HG02943 (cell line): Measurements from ENCODE around the gene F5.

Source experiments
- ATAC-seq: cut with Tn5 transposase; IDR thresholded peaks from one replicate; pipeline ENCODE4 v1.9.1; 2021; ENCODE audit warnings: mild to moderate bottlenecking, low read depth, moderate library complexity; ENCODE audit not compliant: unreplicated experiment

F5 gene

DNA sequence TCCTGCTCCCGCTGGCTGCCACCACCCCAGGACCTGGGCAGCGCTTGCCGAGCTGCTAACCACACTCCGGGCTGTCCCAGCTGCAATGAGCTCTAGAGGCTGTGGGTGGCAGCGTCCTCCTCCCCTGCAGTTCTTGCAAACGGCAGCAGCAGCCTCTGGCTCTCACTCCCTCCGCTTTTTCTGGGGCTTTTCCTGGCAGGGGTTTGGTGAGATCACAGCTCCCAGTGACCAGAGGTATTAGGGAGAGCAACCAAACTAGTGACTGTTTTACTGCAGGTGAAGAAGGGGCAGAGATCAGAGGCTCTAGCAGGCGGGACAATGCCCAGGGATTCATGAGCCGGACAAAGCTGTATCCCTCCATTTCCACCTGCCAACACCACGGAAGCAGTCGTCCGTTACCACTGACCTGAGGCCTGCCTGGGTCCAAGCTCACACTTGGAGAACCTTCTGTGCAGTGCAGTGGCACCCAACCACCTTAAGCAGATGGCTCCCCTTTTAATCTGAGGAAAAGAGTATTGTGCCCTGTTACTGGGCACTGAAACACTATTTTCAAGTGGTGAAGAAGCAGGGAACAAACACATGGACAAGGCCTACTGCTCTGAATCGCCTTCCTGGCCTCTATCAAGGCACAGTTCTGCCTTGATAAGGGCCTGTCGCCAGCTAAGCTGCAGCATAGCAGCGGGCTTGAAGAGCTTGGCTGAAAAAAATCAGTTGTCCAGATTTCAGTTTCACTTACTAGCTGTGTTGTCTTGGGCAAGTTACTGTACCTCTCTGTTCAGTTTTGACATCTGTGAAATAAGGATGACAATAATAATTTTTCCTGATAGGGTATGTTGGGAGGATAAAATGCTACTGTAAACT lies at the start of gene F5:
F5 (minus strand) TSS at position 87 of the 861 bp plus-strand sequence. CDS start 95 bp downstream, outside the sequence.
- peak; percentile 83 for ATAC-seq

DNA sequence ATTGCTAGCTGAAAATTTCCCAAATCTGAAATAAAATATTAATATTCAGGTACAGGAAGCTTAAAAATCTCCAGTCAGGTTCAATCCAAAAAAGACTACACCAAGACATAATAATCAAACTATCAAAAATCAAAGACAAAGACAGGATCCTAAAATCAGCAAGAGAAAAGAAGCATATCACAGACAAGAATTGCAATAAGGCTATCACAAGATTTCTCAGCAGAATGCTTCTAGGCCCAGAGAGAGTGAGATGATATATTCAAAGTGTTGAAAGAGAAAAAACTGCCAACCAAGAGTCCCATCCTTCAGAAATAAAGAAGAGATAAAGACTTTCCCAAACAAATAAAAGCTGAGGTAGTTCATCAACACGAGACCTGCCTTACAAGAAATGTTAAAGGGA lies 48.6 kb upstream of the F5 start:
- no peak for ATAC-seq

DNA sequence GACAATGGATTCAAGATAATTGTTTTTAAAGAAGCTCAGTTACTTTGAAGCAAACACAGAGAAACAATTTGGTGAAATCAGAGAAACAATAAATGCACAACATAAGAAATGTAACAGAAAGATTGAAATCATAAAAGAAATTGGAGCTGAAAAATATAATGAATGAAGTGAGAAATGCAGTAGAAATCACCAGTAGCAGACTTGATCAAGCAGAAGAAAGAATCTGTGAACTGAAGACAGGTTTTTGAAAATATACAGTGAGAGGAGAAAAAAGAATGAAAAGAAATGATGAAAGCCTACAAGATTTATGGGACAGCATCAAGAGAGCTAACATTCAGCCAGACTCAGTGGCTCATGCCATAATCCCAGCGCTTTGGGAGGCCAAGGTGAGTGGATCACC lies 47.9 kb upstream of the F5 start:
- ATAC-seq = no peak

DNA sequence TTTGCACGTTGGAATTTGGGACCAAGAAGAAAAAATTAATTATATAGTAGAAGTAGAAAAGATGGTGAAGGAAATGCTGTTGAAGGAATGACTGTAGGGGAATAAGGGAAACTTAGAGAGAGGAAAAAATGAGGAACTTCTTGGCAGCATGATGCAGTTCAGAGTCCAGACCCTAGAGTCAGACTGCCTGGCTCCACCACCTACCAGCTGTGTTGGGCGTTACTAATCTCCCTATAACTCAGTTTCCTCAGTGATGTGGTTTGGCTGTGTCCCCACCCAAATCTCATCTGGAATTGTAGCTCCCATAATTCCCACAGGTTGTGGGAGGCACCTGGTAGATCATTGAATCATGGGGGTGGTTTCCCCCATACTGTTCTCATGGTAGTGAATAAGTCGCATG lies 45.0 kb upstream of the F5 start:
- ATAC-seq = no peak

DNA sequence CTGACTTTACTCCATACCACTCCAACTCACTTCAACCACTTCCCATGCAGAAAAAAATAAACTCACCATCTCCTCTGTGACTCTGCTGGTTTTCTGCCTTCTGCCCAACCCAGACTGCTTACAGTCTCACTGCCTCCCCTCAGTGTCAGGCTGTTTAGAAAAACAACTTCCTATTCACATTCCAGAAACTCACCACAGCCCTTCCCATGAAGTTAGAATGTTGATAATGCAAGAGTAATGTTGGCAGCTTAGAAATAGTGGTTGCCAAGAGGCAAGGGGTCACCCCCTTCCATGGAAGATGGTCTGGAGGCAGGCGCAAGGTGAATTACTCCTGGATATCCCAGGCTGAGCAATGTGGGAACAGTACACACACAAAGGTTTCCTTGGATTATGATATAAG lies 43.7 kb upstream of the F5 start, which contains the start of gene SELP:
SELP (minus strand) TSS at position 119 of the 400 bp plus-strand sequence; CDS start at position 69, 50 bp downstream.
- no peak for ATAC-seq

DNA sequence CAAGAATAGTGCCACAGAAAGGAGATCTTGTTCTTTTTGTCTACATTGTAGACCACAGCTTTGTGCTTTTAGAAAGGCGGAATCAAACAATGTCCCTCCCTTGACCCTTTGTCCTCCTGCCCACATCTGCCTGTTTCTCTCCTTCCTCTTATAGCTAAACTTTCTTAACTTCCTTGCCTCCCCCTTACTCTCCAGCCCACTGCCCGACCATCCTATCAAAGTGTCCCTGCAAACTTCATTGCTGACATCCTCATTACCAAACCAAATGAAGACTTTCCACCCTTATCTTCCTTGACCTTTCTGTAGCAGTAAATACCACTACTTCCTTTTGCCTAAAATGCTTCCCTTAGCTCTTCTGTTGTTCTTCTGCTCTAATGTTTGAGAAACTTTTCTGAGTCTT lies 38.6 kb upstream of the F5 start:
- no peak for ATAC-seq

DNA sequence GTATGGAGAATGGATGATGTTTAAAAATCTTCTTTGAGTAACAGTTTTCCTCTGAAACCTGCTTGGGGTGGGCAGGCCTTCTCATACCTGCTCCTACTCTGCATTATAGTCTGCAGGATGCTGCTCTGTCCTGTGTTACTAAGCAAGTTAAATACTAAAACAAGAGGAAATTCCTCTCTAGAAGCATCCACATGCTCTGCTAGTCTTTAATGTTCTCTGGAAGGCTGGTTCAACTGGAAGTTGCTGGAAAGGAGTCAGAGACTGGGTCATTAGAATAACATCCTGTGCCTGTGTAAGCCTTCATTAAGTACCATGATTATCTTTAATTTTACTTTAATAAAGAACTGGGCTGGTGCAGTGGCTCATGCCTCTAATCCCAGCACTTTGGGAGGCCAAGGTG lies 37.8 kb upstream of the F5 start:
- no peak for ATAC-seq

DNA sequence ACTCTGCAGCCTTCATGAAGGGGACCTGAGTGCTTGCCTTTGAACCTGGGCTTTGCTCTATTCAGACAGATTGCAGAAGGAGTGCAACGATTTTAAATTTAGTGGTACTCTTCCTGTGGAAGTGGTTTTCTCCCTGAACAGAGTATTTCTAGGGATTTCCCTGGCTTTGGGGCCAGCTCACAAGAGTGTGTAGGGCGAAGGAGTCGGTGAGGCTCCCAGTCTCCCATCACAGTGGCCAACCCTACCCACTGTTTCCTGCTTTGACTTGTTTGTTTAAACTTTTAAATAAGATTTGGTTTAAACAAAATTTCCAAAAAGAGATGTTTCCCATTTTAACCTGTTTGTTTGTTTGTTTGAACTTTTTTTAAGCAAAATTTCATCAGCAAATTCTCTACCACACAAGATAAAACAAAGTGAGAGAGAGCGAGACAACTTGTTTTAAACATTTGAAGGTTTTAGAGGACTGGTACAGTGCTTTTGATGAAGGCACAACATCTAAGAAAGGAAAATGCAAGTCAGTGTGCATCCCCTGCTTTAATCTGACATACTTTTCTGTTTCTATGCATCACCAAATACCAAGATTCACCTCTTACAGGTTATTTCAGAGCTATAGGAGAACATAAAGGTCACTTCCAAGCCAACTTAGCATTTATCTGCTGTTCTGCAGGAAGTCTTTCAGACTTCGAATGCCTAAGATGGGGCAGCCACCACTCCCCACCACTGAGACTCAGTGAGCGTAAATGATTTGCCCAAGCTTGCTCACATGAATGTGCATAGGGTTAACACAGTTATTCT lies 37.0 kb upstream of the F5 start:
- no peak for ATAC-seq

DNA sequence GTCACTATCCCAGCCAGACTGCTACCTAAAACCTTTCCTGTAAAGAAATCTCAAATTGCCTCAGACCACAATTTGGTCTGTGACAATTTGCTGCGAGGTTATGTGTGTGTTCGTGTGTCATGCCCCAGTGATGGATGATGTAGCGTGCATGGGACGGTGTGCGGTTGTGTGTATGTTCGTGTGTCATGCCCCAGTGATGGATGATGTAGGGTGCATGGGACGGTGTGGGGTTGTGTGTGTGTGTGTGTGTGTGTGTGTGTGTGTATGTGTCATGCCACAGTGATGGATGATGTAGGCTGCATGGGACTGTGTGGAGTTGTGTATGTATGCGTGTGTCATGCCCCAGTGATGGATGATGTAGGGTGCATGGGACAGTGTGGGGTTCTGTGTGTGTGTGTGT lies 34.3 kb upstream of the F5 start:
- ATAC-seq = no peak

DNA sequence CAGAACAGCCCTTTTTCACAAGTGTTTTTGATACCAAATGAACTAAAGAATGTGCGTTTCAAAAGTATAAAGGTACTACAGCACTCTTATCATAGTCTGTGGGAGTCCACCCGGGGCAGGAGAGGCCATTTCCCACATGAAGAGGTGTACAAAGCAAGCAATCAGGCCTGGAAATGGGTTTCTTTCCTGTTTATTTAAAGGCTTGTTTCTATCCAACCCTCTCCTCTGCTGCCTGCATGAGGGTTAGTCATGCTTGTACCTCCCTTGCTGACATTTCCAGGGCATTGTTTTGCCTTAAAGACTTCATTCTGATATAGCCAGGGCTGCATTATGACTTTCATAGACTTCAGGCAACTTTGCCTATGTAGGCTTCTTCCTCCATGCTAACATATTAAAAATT lies 32.1 kb upstream of the F5 start:
- ATAC-seq = no peak

DNA sequence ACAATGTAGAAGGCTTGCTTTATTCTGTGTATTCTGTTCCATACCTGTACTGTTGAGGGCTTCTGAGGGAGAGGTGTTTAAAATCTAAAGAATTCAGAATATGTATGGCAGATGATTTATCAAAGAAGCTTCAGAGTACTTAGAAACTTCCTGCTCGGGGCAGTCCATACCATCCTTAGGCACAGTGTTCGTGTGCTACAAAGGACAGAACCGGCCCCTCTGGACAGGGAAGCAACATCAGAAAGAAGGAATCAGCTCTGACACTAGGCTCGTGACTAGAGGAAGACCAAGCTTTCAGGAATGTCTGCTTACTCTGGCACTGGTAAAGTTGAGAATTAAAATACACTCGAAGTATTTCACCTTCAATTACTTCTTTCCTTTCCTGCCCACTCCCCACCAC lies 29.5 kb upstream of the F5 start:
- no peak for ATAC-seq

DNA sequence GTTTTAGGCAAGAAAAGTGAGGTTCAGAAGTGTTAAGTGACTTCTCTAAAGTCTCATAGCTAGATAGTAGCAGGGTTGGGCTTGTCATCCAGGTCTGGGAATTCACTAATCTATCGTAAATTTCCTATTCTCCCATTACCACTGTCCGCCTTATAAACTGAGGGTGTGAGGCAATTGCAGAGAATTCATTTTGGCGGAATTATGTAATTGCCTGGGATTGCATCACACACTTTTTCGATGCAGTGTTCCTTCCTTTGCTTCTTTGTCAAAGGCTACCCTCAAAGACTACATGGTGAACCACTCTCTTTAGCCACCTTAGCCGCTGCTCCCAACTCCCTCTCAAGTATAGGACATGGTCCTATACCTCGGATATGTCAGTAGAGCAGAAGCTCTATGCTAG lies 24.6 kb upstream of the F5 start:
- ATAC-seq = no peak

DNA sequence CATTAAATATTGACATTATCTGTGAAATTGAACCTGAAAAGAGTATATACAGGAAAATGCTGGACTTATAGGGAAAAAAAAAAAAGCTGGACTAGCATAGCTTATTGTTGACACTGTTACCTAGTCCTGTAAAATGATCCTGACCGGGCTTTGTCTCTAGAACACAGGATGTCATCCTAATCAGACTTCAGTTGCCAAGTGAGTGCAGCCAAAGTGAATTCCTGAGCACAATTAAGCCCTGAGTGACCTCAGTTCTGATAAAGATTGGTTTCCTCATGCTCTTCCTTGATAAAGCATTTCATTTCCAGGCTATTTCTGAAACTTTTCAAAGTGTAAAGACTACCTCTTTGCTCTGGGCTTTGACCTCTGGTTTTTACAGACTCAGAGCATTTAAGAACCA lies 23.8 kb upstream of the F5 start:
- ATAC-seq = no peak

DNA sequence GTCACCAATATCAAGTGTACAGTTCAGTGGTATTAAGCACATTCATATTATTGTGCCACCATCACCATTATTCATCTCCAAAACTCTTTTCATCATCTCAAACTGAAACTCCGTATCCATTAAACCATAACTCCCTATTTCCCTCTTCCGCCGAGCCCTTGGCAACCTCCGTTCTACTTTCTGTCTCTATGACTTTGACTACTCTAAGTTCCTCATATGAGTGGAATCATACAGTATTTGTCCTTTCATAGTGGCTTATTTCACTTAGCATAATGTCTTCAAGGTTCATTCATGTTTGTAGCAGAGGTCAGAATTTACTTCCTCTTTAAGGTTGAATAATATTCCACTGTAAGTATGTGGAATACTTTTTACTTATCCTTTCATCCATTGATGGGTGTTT lies 21.9 kb upstream of the F5 start:
- no peak for ATAC-seq

DNA sequence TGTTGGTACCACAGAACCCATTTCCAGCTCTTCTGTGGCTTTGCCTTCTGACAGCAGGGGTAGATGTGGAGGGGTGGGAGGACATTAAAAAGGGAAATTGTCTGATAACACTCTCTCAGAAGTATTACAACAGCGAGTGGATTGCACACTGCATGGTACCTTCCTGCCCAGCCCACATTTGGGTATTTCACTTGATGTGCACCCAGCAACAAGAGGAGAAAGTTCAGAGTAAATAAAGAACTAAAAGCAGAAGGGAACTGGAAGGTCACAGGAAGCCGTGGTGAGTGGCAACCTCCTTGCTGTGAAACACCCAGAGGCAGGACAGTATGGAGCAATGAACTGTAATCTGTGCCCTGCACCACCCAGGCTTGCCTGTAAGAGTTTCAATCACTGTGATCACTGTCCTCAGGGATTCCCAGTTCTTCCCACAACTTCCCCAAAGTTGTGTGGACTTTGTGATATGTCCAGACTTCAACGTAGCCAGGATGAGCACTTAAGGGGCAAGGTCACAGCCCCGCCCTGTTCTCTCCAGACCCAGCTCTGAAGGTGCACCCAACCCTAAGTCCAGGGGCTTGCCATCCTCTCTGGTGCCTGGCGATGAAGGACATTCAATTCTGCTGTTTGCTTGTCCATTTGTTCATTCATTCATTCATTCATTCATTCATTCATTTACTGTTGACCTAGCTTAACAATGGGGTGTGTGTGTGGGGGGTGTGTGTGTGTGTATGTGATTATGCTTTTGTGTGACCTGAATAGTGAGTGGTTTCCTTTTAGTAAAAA lies 18.7 kb upstream of the F5 start:
- peak; percentile 92 for ATAC-seq

DNA sequence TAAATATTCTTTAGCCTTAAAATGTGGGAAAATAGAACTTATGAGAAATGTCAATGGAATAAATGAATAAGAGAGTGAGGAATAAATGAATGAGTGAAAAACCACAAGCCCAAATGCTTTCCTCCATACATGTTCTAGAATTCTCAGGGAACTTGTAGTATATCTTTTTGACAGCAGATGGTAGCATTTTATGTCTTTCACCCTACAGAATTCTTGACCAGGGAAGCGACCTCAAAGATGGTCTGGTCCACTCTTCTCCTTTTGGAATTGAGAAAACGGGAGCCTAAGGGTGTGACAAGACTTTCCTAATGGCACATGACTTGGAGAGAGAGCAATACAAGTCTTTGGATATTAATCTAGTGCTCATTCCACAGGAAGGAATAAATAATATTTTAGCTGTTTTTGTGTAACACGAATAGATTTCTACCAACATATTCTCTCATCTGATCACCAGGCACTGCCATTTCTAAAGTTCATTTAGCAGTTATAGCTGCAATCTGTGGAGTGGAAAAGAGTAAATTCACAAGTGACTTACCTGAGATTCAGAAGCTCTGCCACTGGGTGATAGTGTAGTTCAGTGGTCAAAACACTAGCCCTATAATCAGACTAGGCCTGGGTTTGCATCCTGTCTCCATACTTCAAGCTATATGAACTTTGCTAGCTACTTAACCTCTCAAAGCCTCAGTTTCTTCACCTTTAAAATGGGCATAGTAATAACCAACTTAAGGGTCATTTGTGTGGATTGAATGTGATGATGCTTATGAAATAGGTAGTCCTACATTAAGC lies 15.0 kb upstream of the F5 start:
- ATAC-seq = no peak

DNA sequence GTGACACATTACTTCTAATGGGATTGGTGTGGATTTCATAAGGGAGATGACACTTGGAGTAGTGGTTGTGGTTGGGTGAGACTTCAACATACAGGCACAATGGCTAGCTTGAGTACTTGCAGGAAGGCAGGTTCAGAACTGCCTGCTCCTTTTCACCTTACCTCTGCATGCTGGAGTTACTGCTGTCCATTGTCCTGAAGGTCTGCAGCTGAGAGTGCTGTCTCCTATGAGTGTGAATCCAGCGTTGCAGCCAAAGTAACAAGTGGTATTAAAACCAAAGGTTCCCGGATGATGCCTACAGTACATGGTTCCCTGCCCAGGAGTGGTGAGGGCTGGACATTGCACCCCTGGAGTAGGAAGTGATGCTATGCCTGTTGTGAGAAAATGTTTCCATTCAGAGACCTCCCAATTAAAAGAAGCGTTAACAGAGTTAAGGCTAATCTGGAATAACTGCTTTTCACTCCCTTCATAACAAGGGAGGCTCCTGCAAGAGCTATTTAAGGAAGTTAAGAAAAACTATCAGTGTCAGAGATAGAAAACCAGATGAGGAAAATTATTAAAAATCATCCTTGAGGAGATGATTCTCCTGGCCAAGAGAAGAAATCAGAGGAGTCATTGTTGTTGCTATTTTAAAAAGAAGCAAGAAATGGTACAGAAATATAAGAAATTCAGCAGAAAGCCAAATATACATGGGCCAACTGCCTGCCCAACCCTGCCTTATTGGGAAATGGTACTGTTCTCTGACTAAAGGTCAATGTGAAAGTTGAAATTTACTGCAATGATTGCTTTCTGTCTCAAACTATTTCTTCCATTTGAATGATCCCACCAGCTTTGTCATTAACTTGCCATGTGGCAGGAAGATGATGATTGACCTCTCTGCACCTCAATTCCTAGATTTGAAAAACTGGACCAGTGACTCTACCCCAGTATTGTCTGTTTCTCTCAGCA lies 9.8 kb upstream of the F5 start:
- ATAC-seq = no peak

DNA sequence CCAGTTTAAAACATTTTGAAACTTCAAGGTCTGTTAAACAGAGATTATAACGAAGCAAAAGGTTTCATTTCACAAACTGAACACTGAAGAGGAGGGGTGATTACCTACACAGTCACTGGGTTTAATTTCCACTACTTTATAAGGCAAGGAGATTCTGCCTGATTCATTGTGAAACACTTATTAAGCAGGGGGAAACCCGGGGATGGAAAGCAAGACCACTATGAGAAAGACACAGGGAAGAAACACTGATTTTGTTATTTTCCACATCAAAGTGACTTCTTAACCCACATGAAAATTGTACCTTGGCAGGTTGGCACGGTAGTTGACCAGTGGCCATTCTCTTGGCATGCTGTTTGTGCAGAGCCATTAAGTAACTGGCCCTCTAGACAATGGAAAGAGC lies 8.1 kb upstream of the F5 start:
- ATAC-seq = no peak

DNA sequence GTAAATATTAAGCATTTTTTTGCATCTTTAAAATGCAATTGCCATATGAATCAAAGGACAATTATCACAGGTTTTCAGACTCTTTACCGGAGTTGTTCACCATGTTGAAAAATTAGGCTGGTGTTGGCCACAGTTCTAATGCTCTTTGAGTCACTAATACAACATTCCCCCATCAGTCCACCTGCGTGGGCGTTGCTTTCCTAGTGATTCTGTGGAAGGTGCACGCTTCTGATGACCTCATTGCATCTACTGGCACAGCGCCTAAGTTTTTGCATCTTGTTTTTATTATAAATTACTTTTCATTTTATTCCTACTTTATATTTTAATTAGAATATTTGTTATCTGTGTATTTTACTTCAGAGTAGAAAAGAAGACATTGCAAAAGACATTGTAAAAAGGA lies 4.7 kb upstream of the F5 start:
- ATAC-seq = no peak
